Smooth muscle cell (in vitro differentiated cells): ENCODE measurements around the gene CTRB2. TPM values are rescaled to one million over a fixed set of nuclear protein-coding genes. Genes with fewer than 3 reads are reported as not detected.
A peak's percentile ranks its signal among the peaks of the same experiment; 100 is the strongest.

Source experiments
- DNase-seq: peaks from one replicate; lab custom pipeline; 2025; ENCODE audit not compliant: unreplicated experiment; lab: John Stamatoyannopoulos, UW
- H2AFZ ChIP-seq: fragments of 200-600 bp; sonication (generic); 2 replicates; pipeline ENCODE4 v1.6.0; 2016; ENCODE audit warnings: antibody characterized with exemption, low read depth, mild to moderate bottlenecking
- H3F3A ChIP-seq: fragments of 200-600 bp; sonication (generic); 2 replicates; pipeline ENCODE4 v1.6.0; 2017; ENCODE audit warnings: antibody characterized with exemption, low read depth
- H3K27ac ChIP-seq: fragments of 200-600 bp; sonication (generic); 2 replicates; pipeline ENCODE4 v1.5.1; 2016; ENCODE audit warnings: low read depth, mild to moderate bottlenecking
- H3K27me3 ChIP-seq: fragments of 200-600 bp; sonication (generic); 2 replicates; pipeline ENCODE4 v1.6.1; 2016; ENCODE audit warnings: low read depth, mild to moderate bottlenecking
- H3K36me3 ChIP-seq: fragments of 200-600 bp; sonication (generic); 2 replicates; pipeline ENCODE4 v1.5.1; 2016; ENCODE audit warnings: low read depth
- H3K4me1 ChIP-seq: fragments of 200-600 bp; sonication (generic); 2 replicates; pipeline ENCODE4 v1.5.1; 2016; ENCODE audit warnings: low read depth
- H3K4me2 ChIP-seq: fragments of 200-600 bp; sonication (generic); 2 replicates; pipeline ENCODE4 v1.6.0; 2016; ENCODE audit warnings: mild to moderate bottlenecking
- H3K4me3 ChIP-seq: fragments of 200-600 bp; sonication (generic); 2 replicates; pipeline ENCODE4 v1.5.1; 2016; ENCODE audit warnings: mild to moderate bottlenecking
- H3K79me2 ChIP-seq: fragments of 200-600 bp; sonication (generic); 2 replicates; pipeline ENCODE4 v1.6.0; 2016; ENCODE audit warnings: low read depth, mild to moderate bottlenecking
- H3K9ac ChIP-seq: fragments of 200-600 bp; sonication (generic); 2 replicates; pipeline ENCODE4 v1.6.0; 2016; ENCODE audit warnings: low read depth
- H3K9me3 ChIP-seq: fragments of 200-600 bp; sonication (generic); replicated peaks from 2 replicates; pipeline ENCODE4 v1.5.1; 2016; ENCODE audit warnings: low read depth
- H4K20me1 ChIP-seq: fragments of 200-600 bp; sonication (generic); 2 replicates; pipeline ENCODE4 v1.6.0; 2016; ENCODE audit warnings: low read depth
- CTCF ChIP-seq: fragments of 200-600 bp; sonication (generic); IDR thresholded peaks from 2 replicates; pipeline ENCODE4 v1.5.1; 2017; ENCODE audit warnings: borderline replicate concordance, mild to moderate bottlenecking, antibody characterized with exemption; ENCODE audit not compliant: insufficient read depth, poor library complexity, severe bottlenecking
- WGBS: methylation state at CpG from one replicate; pipeline ENCODE4 v1.1.7; 2016; ENCODE audit warnings: low lambda C conversion rate; 5-methylcytosine and 5-hydroxymethylcytosine counted together
- polyA plus RNA-seq: library from polyadenylated mRNA; unstranded; fragments of >200 nt; fragmentation: Nextera tagmentation; extraction: Ambion mirVana; gene quantifications from 2 replicates; pipeline ENCODE4 v1.2.1, GENCODE V29; 2016
- total RNA-seq: library from RNA; depleted of rRNA; stranded (reverse); fragments of >200 nt; gene quantifications from 2 replicates; pipeline ENCODE4 v1.2.3, GENCODE V29; 2014

Gene CTRB2
- total and polyA plus RNA-seq, 2 experiments from 2014 or later, result 1.7 to 2.3 TPM

GRCh38 chr16:75246504-75247205, 39.7 kb upstream of the CTRB2 start:
- DNase-seq, result no peak
- no peak for TF ChIP-seq CTCF

GRCh38 chr16:75244844-75245758, 38.1 kb upstream of the CTRB2 start:
- peaks cover 45% of the 10 kb centered on the region for H4K20me1 ChIP-seq
- no peak overlapping the region for H3K4me3 ChIP-seq
- H3K36me3 ChIP-seq, result no peaks in the 10 kb centered on the region
- H2AFZ ChIP-seq, result no peak overlapping the region
- no peak for TF ChIP-seq CTCF
- peaks cover 91% of the 10 kb centered on the region for H3K79me2 ChIP-seq
- H3K27ac ChIP-seq, result peak overlapping the region; percentile 100
- H3F3A ChIP-seq, result peaks cover 7% of the 10 kb centered on the region
- DNase-seq, result peak; percentile 97
- H3K27me3 ChIP-seq, result no peaks in the 10 kb centered on the region
- no peaks in the 10 kb centered on the region for H3K9me3 ChIP-seq
- peak overlapping the region; percentile 98 for H3K9ac ChIP-seq
- peaks cover 45% of the 10 kb centered on the region for H3K4me1 ChIP-seq
- H3K4me2 ChIP-seq, result peak overlapping the region; percentile 99
- 3% methylated on average over 25 of the region's 25 CpGs for WGBS

More at GRCh38 chr16:75246504-75247205, 39.7 kb upstream of the CTRB2 start:
- peak overlapping the region; percentile 99 for H3K4me2 ChIP-seq
- H3F3A ChIP-seq, result peaks cover 7% of the 10 kb centered on the region
- H2AFZ ChIP-seq, result no peak overlapping the region
- H3K4me3 ChIP-seq, result no peak overlapping the region
- peaks cover 47% of the 10 kb centered on the region for H4K20me1 ChIP-seq
- H3K9ac ChIP-seq, result peak overlapping the region; percentile 98
- no peaks in the 10 kb centered on the region for H3K36me3 ChIP-seq
- H3K9me3 ChIP-seq, result no peaks in the 10 kb centered on the region
- 24% methylated on average over 12 of the region's 12 CpGs for WGBS
- peaks cover 46% of the 10 kb centered on the region for H3K4me1 ChIP-seq
- H3K27me3 ChIP-seq, result no peaks in the 10 kb centered on the region
- H3K79me2 ChIP-seq, result peaks cover 87% of the 10 kb centered on the region
- peak overlapping the region; percentile 100 for H3K27ac ChIP-seq

GRCh38 chr16:75244225-75244809, 37.4 kb upstream of the CTRB2 start:
- H3K4me3 ChIP-seq, result no peak overlapping the region
- 72% methylated on average over 7 of the region's 7 CpGs for WGBS
- DNase-seq, result no peak

More at GRCh38 chr16:75244225-75244809, 37.4 kb upstream of the CTRB2 start:
- H3K4me1 ChIP-seq, result peaks cover 42% of the 10 kb centered on the region
- H2AFZ ChIP-seq, result no peak overlapping the region
- no peaks in the 10 kb centered on the region for H3K36me3 ChIP-seq
- peaks cover 91% of the 10 kb centered on the region for H3K79me2 ChIP-seq
- H3K27ac ChIP-seq, result peak overlapping the region; percentile 100
- H3F3A ChIP-seq, result peaks cover 7% of the 10 kb centered on the region
- no peak for TF ChIP-seq CTCF
- peak overlapping the region; percentile 76 for H3K4me2 ChIP-seq
- H4K20me1 ChIP-seq, result peaks cover 45% of the 10 kb centered on the region
- H3K27me3 ChIP-seq, result no peaks in the 10 kb centered on the region
- H3K9me3 ChIP-seq, result no peaks in the 10 kb centered on the region
- peak overlapping the region; percentile 98 for H3K9ac ChIP-seq
